Non-pigmented ciliary epithelial cell (primary cell): ENCODE results near the gene TIA1.
"Not testable (repeated sequence)": the region's sequence is repeated elsewhere in the genome, so short reads cannot be mapped to it uniquely, and the experiment has no call there.

Experiments
- DNase-seq: peaks from one replicate; pipeline ENCODE4 v3.0.0-alpha.2; 2010; ENCODE audit warnings: low read depth

TIA1 gene

GRCh38 chr2:70214953-70215549 lies 33.4 kb downstream of the TIA1 start:
- peak; percentile 30 for DNase-seq

- DNase-seq: no peak
Measured at GRCh38 chr2:70214365-70214764, 34.1 kb downstream of the TIA1 start.

- DNase-seq: no peak
Measured at GRCh38 chr2:70212298-70212932, 36.0 kb downstream of the TIA1 start.

GRCh38 chr2:70211595-70211994 lies 36.8 kb downstream of the TIA1 start:
- DNase-seq: no peak

GRCh38 chr2:70204452-70204851 lies 44.0 kb downstream of the TIA1 start:
- no peak for DNase-seq

GRCh38 chr2:70203086-70203485 lies 45.3 kb downstream of the TIA1 start:
- no peak for DNase-seq

GRCh38 chr2:70202236-70202806 lies 46.1 kb downstream of the TIA1 start:
- no peak for DNase-seq

- DNase-seq: no peak
Measured at GRCh38 chr2:70201831-70202230, 46.6 kb downstream of the TIA1 start.

- no peak for DNase-seq
Measured at GRCh38 chr2:70201225-70201768, 47.1 kb downstream of the TIA1 start.

GRCh38 chr2:70199320-70199864 lies 49.0 kb downstream of the TIA1 start:
- no peak for DNase-seq

- DNase-seq: no peak
Measured at GRCh38 chr2:70192516-70192915, 55.9 kb downstream of the TIA1 start.

GRCh38 chr2:70191244-70191735 lies 57.1 kb downstream of the TIA1 start:
- DNase-seq: no peak

GRCh38 chr2:70190418-70191243 lies 57.8 kb downstream of the TIA1 start, which contains the start of gene C2orf42:
Gene C2orf42 (minus strand): TSS chr2:70191019. CDS start chr2:70181985, 9,034 bp downstream.
- peak; percentile 89 for DNase-seq

GRCh38 chr2:70188460-70188859 lies 60.0 kb downstream of the TIA1 start:
- DNase-seq: no peak

GRCh38 chr2:70187170-70187569 lies 61.3 kb downstream of the TIA1 start:
- not testable (repeated sequence) for DNase-seq

- no peak for DNase-seq
Measured at GRCh38 chr2:70182689-70183088, 65.7 kb downstream of the TIA1 start.

GRCh38 chr2:70181363-70181956 lies 67.0 kb downstream of the TIA1 start:
- no peak for DNase-seq

GRCh38 chr2:70173520-70173919 lies 74.9 kb downstream of the TIA1 start:
- no peak for DNase-seq

- not testable (repeated sequence) for DNase-seq
Measured at GRCh38 chr2:70169654-70170245, 78.7 kb downstream of the TIA1 start.

- DNase-seq: no peak
Measured at GRCh38 chr2:70161069-70161534, 87.3 kb downstream of the TIA1 start.

GRCh38 chr2:70160545-70160944 lies 87.9 kb downstream of the TIA1 start:
- DNase-seq: no peak
